ENCODE data around the gene GJA4.
"Not testable (repeated sequence)": the region's sequence is repeated elsewhere in the genome, so short reads cannot be mapped to it uniquely, and the experiment has no call there.

The GJA4 gene

GRCh38 chr1:34808051-34808810 lies 15.4 kb downstream of the GJA4 start:
- Histone ChIP-seq H3K4me1 (ENCODE audit: control insufficient read depth, insufficient read depth, low read length, poor library complexity, severe bottlenecking) (no peaks in the 10 kb centered on the region), H3K9me3 (ENCODE audit: control insufficient read depth, low read length) (no peaks in the 10 kb centered on the region), H3K4me3 (ENCODE audit: insufficient read depth, low read depth, low read length, poor library complexity, severe bottlenecking) (no peak overlapping the region), H3K27me3 (replicated peaks; ENCODE audit: control insufficient read depth, insufficient read depth, low read length, poor library complexity, severe bottlenecking) (no peaks in the 10 kb centered on the region), H3K27ac (ENCODE audit: insufficient read depth, low read length, poor library complexity, severe bottlenecking) (no peak overlapping the region), H3K36me3 (ENCODE audit: control insufficient read depth, insufficient read depth, low read length) (no peaks in the 10 kb centered on the region)
- no peak for DNase-seq

- H3K27me3 ChIP-seq (replicated peaks; ENCODE audit: control insufficient read depth, insufficient read depth, low read length, poor library complexity, severe bottlenecking); H3K36me3 ChIP-seq (ENCODE audit: control insufficient read depth, insufficient read depth, low read length); H3K27ac ChIP-seq (ENCODE audit: insufficient read depth, low read length, poor library complexity, severe bottlenecking); H3K9me3 ChIP-seq (ENCODE audit: control insufficient read depth, low read length); H3K4me1 ChIP-seq (ENCODE audit: control insufficient read depth, insufficient read depth, low read length, poor library complexity, severe bottlenecking); H3K4me3 ChIP-seq (ENCODE audit: insufficient read depth, low read depth, low read length, poor library complexity, severe bottlenecking); DNase-seq: not testable (repeated sequence)
Measured at GRCh38 chr1:34810781-34811180, 18.0 kb downstream of the GJA4 start.

- no peak overlapping the region for H3K4me3 ChIP-seq (ENCODE audit: insufficient read depth, low read depth, low read length, poor library complexity, severe bottlenecking)
- H3K27ac ChIP-seq (ENCODE audit: insufficient read depth, low read length, poor library complexity, severe bottlenecking): no peak overlapping the region
- H3K4me1 ChIP-seq (ENCODE audit: control insufficient read depth, insufficient read depth, low read length, poor library complexity, severe bottlenecking): no peaks in the 10 kb centered on the region
- no peaks in the 10 kb centered on the region for H3K27me3 ChIP-seq (replicated peaks; ENCODE audit: control insufficient read depth, insufficient read depth, low read length, poor library complexity, severe bottlenecking)
- DNase-seq: no peak
- no peaks in the 10 kb centered on the region for H3K9me3 ChIP-seq (ENCODE audit: control insufficient read depth, low read length)
- H3K36me3 ChIP-seq (ENCODE audit: control insufficient read depth, insufficient read depth, low read length): no peaks in the 10 kb centered on the region
Measured at GRCh38 chr1:34816332-34816731, 23.5 kb downstream of the GJA4 start.

- no peaks in the 10 kb centered on the region for H3K9me3 ChIP-seq (ENCODE audit: control insufficient read depth, low read length)
- no peaks in the 10 kb centered on the region for H3K27me3 ChIP-seq (replicated peaks; ENCODE audit: control insufficient read depth, insufficient read depth, low read length, poor library complexity, severe bottlenecking)
- no peak overlapping the region for H3K4me3 ChIP-seq (ENCODE audit: insufficient read depth, low read depth, low read length, poor library complexity, severe bottlenecking)
- H3K36me3 ChIP-seq (ENCODE audit: control insufficient read depth, insufficient read depth, low read length): no peaks in the 10 kb centered on the region
- H3K4me1 ChIP-seq (ENCODE audit: control insufficient read depth, insufficient read depth, low read length, poor library complexity, severe bottlenecking): no peaks in the 10 kb centered on the region
- DNase-seq: no peak
- no peak overlapping the region for H3K27ac ChIP-seq (ENCODE audit: insufficient read depth, low read length, poor library complexity, severe bottlenecking)
Measured at GRCh38 chr1:34816778-34817177, 24.0 kb downstream of the GJA4 start.

DNA sequence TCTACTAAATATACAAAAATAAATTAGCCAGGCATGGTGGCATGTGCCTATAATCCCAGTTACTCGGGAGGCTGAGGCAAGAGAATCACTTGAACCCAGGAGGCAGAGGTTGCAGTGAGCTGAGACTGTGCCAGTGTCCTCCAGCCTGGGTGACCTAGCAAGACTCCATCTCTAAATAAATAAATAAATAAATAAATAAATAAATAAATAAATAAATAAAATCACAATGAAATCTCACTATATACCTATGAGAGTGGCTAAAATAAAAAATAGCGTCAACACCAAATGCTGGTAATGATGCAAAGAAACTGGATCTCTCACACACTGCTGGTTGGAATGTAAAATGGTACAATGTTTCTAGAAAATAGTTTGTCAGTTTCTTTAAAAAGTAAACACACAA lies 26.1 kb downstream of the GJA4 start:
- H3K9me3 ChIP-seq (ENCODE audit: control insufficient read depth, low read length); H3K4me3 ChIP-seq (ENCODE audit: insufficient read depth, low read depth, low read length, poor library complexity, severe bottlenecking); H3K36me3 ChIP-seq (ENCODE audit: control insufficient read depth, insufficient read depth, low read length); H3K27me3 ChIP-seq (replicated peaks; ENCODE audit: control insufficient read depth, insufficient read depth, low read length, poor library complexity, severe bottlenecking); H3K27ac ChIP-seq (ENCODE audit: insufficient read depth, low read length, poor library complexity, severe bottlenecking); H3K4me1 ChIP-seq (ENCODE audit: control insufficient read depth, insufficient read depth, low read length, poor library complexity, severe bottlenecking); DNase-seq: not testable (repeated sequence)

DNA sequence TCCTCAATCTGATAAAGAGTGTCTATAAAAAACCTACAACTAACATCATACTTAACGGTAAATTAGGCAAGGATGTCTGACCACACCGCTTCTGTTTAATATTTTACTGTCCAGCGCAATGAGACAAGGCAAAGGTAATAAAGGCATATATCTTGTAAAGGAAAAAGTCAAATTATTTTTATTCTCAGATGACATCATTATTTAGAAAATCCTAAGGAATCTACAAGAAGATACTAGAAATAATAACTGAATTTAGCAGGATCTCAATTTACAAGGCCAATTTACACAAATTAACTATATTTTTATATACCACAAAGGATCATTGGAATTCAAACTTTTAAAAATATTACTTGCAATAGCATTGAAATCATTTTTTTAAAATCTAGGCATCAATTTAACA lies 29.4 kb downstream of the GJA4 start:
- H3K27ac ChIP-seq (ENCODE audit: insufficient read depth, low read length, poor library complexity, severe bottlenecking): no peak overlapping the region
- no peak overlapping the region for H3K4me3 ChIP-seq (ENCODE audit: insufficient read depth, low read depth, low read length, poor library complexity, severe bottlenecking)
- H3K27me3 ChIP-seq (replicated peaks; ENCODE audit: control insufficient read depth, insufficient read depth, low read length, poor library complexity, severe bottlenecking): no peaks in the 10 kb centered on the region
- H3K36me3 ChIP-seq (ENCODE audit: control insufficient read depth, insufficient read depth, low read length): no peaks in the 10 kb centered on the region
- H3K9me3 ChIP-seq (ENCODE audit: control insufficient read depth, low read length): no peaks in the 10 kb centered on the region
- no peak for DNase-seq
- no peaks in the 10 kb centered on the region for H3K4me1 ChIP-seq (ENCODE audit: control insufficient read depth, insufficient read depth, low read length, poor library complexity, severe bottlenecking)

DNA sequence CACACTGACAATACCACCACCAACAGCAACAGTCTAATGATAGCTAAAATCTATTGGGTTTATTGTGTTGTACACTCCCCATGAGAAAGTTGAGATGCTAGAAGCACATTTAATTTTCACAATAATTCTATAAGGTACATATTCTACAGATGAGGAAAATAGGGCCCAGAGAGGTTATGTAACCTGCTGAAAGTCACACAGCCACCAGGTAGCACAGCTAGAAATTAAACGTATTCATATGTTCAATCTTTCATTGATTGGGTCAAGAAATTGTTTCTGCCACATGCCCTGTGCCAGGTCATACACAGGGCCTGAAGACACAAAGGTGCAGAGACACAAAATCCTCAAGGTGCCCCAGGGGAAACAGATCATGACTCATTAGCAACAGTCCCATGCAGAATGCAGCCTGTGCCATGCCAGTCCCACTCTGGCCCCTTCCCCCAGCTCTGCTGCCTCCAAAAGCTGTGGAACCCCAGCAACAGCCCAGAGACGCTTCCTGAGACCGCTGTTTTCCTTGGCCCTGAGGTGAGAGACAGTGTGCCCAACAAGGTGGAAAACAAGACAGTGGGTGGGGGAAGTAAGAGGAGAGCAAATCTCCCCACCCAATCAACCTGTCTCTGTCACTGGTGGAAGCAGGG lies 32.1 kb downstream of the GJA4 start:
- H3K4me3 ChIP-seq (ENCODE audit: insufficient read depth, low read depth, low read length, poor library complexity, severe bottlenecking): no peak overlapping the region
- H3K9me3 ChIP-seq (ENCODE audit: control insufficient read depth, low read length): no peaks in the 10 kb centered on the region
- H3K4me1 ChIP-seq (ENCODE audit: control insufficient read depth, insufficient read depth, low read length, poor library complexity, severe bottlenecking): no peaks in the 10 kb centered on the region
- no peak overlapping the region for H3K27ac ChIP-seq (ENCODE audit: insufficient read depth, low read length, poor library complexity, severe bottlenecking)
- no peak for DNase-seq
- H3K27me3 ChIP-seq (replicated peaks; ENCODE audit: control insufficient read depth, insufficient read depth, low read length, poor library complexity, severe bottlenecking): no peaks in the 10 kb centered on the region
- H3K36me3 ChIP-seq (ENCODE audit: control insufficient read depth, insufficient read depth, low read length): no peaks in the 10 kb centered on the region

DNA sequence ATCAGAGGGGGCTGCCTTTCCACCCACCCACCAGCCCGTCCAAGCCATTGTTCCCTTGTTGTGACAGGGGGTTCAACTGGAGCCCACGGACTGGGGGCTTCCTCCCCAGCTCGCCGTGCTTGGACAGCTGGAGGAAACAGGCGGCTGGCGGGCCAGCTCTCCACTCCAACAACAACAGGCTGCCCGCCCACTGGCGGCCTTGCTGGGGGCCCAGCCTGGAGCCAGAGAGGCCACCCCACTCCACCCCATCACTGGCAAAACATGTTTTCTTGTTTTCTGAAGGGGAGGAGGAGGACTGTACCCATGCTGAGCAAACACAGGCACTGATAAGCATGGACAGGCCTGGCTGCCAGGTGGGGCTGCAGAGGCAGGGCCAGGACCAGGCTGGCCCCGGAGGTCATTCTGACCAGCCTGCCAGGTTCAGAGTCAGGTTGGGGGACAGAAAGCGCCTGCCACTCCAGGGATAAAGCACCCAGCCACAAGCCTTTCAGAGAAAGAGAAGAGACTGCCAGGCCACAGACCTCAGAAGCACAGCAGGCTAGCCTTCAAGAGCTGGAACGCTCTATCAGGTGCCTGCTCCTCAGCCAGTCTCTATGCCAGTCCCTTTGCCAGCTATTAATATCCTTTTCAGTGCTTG lies 32.8 kb downstream of the GJA4 start:
- no peaks in the 10 kb centered on the region for H3K4me1 ChIP-seq (ENCODE audit: control insufficient read depth, insufficient read depth, low read length, poor library complexity, severe bottlenecking)
- no peaks in the 10 kb centered on the region for H3K27me3 ChIP-seq (replicated peaks; ENCODE audit: control insufficient read depth, insufficient read depth, low read length, poor library complexity, severe bottlenecking)
- H3K9me3 ChIP-seq (ENCODE audit: control insufficient read depth, low read length): no peaks in the 10 kb centered on the region
- H3K27ac ChIP-seq (ENCODE audit: insufficient read depth, low read length, poor library complexity, severe bottlenecking): no peak overlapping the region
- H3K36me3 ChIP-seq (ENCODE audit: control insufficient read depth, insufficient read depth, low read length): no peaks in the 10 kb centered on the region
- no peak for DNase-seq
- H3K4me3 ChIP-seq (ENCODE audit: insufficient read depth, low read depth, low read length, poor library complexity, severe bottlenecking): no peak overlapping the region

- DNase-seq: no peak
- Histone ChIP-seq H3K36me3 (ENCODE audit: control insufficient read depth, insufficient read depth, low read length) (no peaks in the 10 kb centered on the region), H3K4me1 (ENCODE audit: control insufficient read depth, insufficient read depth, low read length, poor library complexity, severe bottlenecking) (no peaks in the 10 kb centered on the region), H3K4me3 (ENCODE audit: insufficient read depth, low read depth, low read length, poor library complexity, severe bottlenecking) (no peak overlapping the region), H3K27me3 (replicated peaks; ENCODE audit: control insufficient read depth, insufficient read depth, low read length, poor library complexity, severe bottlenecking) (no peaks in the 10 kb centered on the region), H3K27ac (ENCODE audit: insufficient read depth, low read length, poor library complexity, severe bottlenecking) (no peak overlapping the region), H3K9me3 (ENCODE audit: control insufficient read depth, low read length) (no peaks in the 10 kb centered on the region)
Measured at GRCh38 chr1:34827341-34827941, 34.6 kb downstream of the GJA4 start.

DNA sequence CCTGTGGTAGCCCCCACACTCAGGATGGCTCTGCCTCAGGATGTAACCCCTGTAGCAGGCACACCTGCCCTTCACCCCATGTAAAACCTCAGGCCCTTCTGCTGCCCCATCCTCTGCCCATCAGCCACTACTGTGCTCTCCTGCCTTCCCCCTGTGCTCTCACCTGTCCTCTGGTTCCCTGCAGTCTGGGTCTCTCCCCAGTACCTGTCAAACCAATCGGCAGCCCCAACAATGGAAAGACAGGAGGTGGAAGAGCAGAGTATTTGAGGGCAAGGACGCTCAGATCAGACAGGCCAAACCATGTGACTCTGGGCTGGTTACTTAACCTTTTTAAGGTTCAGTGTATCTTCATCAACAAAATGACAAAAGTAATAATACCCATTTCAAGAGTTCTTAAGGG lies 35.8 kb downstream of the GJA4 start:
- Histone ChIP-seq H3K36me3 (ENCODE audit: control insufficient read depth, insufficient read depth, low read length) (no peaks in the 10 kb centered on the region), H3K27me3 (replicated peaks; ENCODE audit: control insufficient read depth, insufficient read depth, low read length, poor library complexity, severe bottlenecking) (no peaks in the 10 kb centered on the region), H3K9me3 (ENCODE audit: control insufficient read depth, low read length) (no peaks in the 10 kb centered on the region), H3K27ac (ENCODE audit: insufficient read depth, low read length, poor library complexity, severe bottlenecking) (no peak overlapping the region), H3K4me3 (ENCODE audit: insufficient read depth, low read depth, low read length, poor library complexity, severe bottlenecking) (no peak overlapping the region), H3K4me1 (ENCODE audit: control insufficient read depth, insufficient read depth, low read length, poor library complexity, severe bottlenecking) (no peaks in the 10 kb centered on the region)
- no peak for DNase-seq
